B cell (primary cell): Measurements from ENCODE around the gene CTPS1.

Experiments
- CTCF ChIP-seq: fragments of 200-600 bp; IDR thresholded peaks from one replicate; pipeline ENCODE4 v1.8.0; 2022; ENCODE audit warnings: antibody characterized with exemption, mild to moderate bottlenecking
- EZH2 ChIP-seq: IDR thresholded peaks from 2 replicates; pipeline ENCODE4 v1.6.1; 2012; ENCODE audit warnings: borderline replicate concordance, low read depth, mild to moderate bottlenecking, moderate library complexity, low read length; ENCODE audit not compliant: insufficient read depth, poor library complexity, severe bottlenecking

- no peak for TF ChIP-seq CTCF
- no peak for TF ChIP-seq EZH2
Observed at GRCh38 chr1:40965531-40965930, 14.0 kb upstream of the CTPS1 start.
